ENCODE measurements around the gene LAMC2. TPM values are rescaled to one million over a fixed set of nuclear protein-coding genes. Genes with fewer than 3 reads are reported as not detected.

The LAMC2 gene
- total RNA-seq, 8 experiments from 2014 or later = 0.14 to 2.8 (median 0.56) TPM

DNA sequence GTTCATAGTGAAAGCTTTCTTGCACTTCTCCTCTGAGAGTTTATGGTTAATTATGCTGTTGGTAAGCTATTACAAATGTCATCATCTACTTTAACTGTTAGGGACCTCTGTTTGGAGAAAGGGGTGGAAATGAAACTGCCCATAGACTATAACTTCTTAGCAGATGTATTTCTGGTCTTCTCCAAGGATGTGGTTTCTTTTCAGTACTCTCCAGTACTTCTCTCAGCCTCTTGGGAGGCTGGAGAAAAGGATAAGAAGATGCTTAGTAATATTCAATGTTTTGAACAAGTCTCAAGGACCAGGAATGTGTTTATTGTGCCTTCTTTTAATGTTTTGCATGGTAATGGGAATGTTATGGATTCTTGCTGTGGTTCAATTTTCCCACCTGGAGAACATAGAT lies 60.4 kb downstream of the LAMC2 start:
- Histone ChIP-seq H3K27ac (no peak overlapping the region), H3K4me3 (no peak overlapping the region), H3K4me1 (replicated peaks in 1 of 2) (peaks cover 2 to 4% of the 10 kb centered on the region in 2 donors)
- no peak for ATAC-seq (replicated peaks in 6 of 8)
- in situ Hi-C loops (cut with MboI; ENCODE audit: low pct_unique_long_range_greater_than_20kb in 2 of 9, low sequenced_read_pairs in 9 of 9, unreplicated experiment in 9 of 9) = loop anchor here in 1 of 9 experiments (25.0 kb wide), 1 partner anchor 284 kb away; the partner anchor contains the start of gene SHCBP1L

DNA sequence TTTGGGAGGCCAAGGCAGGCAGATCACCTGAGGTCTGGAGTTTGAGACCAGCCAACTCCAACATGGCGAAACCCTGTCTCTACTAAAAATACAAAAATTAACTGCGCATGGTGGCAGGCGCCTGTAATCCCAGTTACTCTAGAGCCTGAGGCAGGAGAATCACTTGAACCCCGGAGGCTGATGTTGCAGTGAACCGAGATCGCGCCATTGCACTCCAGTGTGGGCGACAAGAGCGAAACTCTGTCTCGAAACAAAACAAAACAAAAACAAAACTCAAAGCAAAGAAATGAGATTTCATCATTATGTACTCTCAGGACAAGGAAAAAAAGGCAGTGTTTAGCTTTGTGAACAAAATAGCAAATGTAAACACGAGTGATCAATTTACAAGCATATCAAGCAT lies 61.0 kb downstream of the LAMC2 start:
- Histone ChIP-seq H3K4me1 (replicated peaks in 1 of 2) (peaks cover 2 to 4% of the 10 kb centered on the region in 2 donors), H3K4me3 (no peak overlapping the region), H3K27ac (no peak overlapping the region)
- in situ Hi-C loops (cut with MboI; ENCODE audit: low pct_unique_long_range_greater_than_20kb in 2 of 9, low sequenced_read_pairs in 9 of 9, unreplicated experiment in 9 of 9) = loop anchor here in 1 of 9 experiments (25.0 kb wide), 1 partner anchor 285 kb away; the partner anchor contains the start of gene SHCBP1L
- WGBS, 10 experiments = 64 to 100% (median 91%) methylated on average over 2 to 11 of the region's 11 CpGs
- ATAC-seq (replicated peaks in 6 of 8) = no peak

DNA sequence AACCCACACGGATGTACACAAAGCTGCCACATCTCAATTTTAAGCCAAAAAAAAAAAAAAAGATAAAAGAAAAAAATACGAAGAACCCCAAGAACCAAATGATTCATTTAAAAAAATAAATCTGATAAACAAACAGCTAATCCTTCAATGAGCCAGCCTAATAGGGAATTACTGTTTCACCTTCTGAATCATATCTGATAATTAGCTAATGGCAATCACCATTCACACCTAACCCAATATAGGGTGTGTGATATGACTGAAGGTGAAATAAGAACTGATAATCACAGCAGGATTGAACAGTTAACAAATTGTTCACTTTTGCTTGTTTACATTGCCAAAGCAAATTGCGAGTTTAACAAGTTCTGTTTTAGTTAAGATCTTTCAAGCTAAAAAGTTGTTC lies 61.4 kb downstream of the LAMC2 start:
- 79 to 100% (median 93%) methylated on average over 2 to 3 of the region's 3 CpGs for WGBS, 10 experiments

DNA sequence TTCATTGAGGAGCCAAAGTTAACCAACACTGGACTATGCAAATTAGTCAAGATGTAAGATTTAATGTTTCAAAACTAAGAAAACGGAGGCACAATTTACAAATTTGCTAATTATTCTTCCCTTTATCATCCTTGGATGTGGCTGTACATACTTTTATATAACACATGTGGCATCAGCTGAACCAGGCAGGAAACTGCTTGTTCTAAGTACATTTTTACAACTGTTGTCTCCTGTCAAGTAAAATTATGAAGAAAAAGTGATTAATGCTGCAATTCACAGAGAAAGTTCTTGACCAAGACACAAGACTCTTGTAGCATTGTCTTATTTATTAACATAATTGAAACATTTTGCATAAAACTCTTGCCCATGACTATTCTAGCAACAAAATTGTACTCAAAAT lies 61.9 kb downstream of the LAMC2 start:
- no peak for ATAC-seq (replicated peaks in 6 of 8)
- Histone ChIP-seq H3K4me3 (no peak overlapping the region), H3K4me1 (replicated peaks in 1 of 2) (peaks cover 2 to 4% of the 10 kb centered on the region in 2 donors), H3K27ac (no peak overlapping the region)
- in situ Hi-C loops (cut with MboI; ENCODE audit: low pct_unique_long_range_greater_than_20kb in 2 of 9, low sequenced_read_pairs in 9 of 9, unreplicated experiment in 9 of 9) = loop anchor here in 1 of 9 experiments (25.0 kb wide), 1 partner anchor 286 kb away; the partner anchor contains the start of gene SHCBP1L
- 50 to 100% (median 80%) methylated on average over 1 of the region's 1 CpG; no CpG with 5 or more reads in 1 of the 10 experiments for WGBS, 10 experiments

More for the DNA sequence above, 61.4 kb downstream of the LAMC2 start:
- in situ Hi-C loops (cut with MboI; ENCODE audit: low pct_unique_long_range_greater_than_20kb in 2 of 9, low sequenced_read_pairs in 9 of 9, unreplicated experiment in 9 of 9) = loop anchor here in 1 of 9 experiments (25.0 kb wide), 1 partner anchor 285 kb away; the partner anchor contains the start of gene SHCBP1L
- no peak for ATAC-seq (replicated peaks in 6 of 8)
- Histone ChIP-seq H3K4me3 (no peak overlapping the region), H3K27ac (no peak overlapping the region), H3K4me1 (replicated peaks in 1 of 2) (peaks cover 2 to 4% of the 10 kb centered on the region in 2 donors)

DNA sequence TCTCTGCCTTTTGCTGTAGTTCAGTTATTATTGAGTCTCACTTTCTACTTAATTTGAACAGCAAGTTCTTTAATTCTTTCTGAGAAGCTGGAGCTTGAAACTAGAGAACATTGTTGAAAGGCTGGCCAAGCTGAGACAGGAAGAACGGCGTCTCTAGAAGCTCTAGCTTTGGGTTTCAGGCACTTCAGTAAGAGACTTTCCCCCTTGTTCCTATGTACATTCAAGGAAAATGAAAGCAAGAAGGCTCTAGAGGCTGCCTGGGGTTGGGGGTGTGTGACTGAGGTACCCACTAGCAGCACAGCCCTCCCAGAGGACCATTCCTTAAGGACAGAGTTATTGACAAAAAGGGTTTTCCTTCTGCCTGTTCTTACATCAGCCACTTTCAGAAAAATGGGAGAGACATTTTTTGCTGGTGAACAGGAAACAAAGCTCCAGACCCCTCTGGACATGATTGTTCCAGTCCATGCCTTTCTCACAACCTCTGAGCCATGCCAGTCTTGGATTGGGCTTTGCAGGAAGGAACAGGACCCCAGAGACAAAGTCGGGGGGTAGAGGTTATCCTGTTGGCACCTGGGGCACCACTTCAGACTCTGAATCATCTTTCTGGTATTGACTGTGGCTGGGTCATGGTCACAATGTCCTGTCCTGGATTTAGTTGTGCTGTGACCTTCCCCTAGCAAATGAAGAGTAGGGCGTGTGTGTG lies 63.1 kb downstream of the LAMC2 start:
- Histone ChIP-seq H3K4me1 (replicated peaks in 1 of 2) (peaks cover 2 to 4% of the 10 kb centered on the region in 2 donors), H3K4me3 (no peak overlapping the region), H3K27ac (no peak overlapping the region)
- WGBS, 10 experiments = 50 to 100% (median 97%) methylated on average over 1 to 3 of the region's 4 CpGs; no CpG with 5 or more reads in 4 of the 10 experiments
- in situ Hi-C loops (cut with MboI; ENCODE audit: low pct_unique_long_range_greater_than_20kb in 2 of 9, low sequenced_read_pairs in 9 of 9, unreplicated experiment in 9 of 9) = loop anchor here in 1 of 9 experiments (25.0 kb wide), 1 partner anchor 287 kb away; the partner anchor contains the start of gene SHCBP1L
- ATAC-seq (replicated peaks in 6 of 8) = no peak

DNA sequence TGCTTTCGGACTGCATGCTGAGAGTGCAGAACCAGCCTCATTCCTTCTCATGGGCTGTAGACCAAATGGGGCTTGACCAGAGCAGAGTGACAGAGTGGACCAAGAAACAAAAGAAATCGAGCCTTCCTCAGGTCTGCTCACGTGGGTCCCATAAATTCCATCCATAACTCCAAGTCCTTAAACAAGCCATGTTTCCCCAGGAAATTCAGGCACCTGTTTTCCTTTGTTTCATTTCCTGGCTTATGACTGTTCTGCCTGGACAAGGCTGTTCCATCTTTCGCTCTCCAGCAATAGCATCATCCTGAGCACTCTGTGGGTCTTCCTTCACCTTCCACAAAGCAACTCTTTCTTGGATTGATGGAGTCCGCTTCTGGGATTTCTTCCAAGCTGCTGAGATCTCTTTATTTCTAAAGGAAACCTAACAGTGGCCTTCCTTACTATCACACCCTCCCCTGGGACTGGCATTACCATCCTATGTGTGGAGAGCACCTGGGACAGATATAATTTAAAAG lies 63.9 kb downstream of the LAMC2 start:
- in situ Hi-C loops (cut with MboI; ENCODE audit: low pct_unique_long_range_greater_than_20kb in 2 of 9, low sequenced_read_pairs in 9 of 9, unreplicated experiment in 9 of 9) = loop anchor here in 1 of 9 experiments (25.0 kb wide), 1 partner anchor 288 kb away; the partner anchor contains the start of gene SHCBP1L
- Histone ChIP-seq H3K4me3 (no peak overlapping the region), H3K4me1 (replicated peaks in 1 of 2) (peaks cover 2 to 4% of the 10 kb centered on the region in 2 donors), H3K27ac (no peak overlapping the region)
- 67 to 100% (median 92%) methylated on average over 1 to 5 of the region's 5 CpGs for WGBS, 10 experiments
- ATAC-seq (replicated peaks in 6 of 8) = no peak

DNA sequence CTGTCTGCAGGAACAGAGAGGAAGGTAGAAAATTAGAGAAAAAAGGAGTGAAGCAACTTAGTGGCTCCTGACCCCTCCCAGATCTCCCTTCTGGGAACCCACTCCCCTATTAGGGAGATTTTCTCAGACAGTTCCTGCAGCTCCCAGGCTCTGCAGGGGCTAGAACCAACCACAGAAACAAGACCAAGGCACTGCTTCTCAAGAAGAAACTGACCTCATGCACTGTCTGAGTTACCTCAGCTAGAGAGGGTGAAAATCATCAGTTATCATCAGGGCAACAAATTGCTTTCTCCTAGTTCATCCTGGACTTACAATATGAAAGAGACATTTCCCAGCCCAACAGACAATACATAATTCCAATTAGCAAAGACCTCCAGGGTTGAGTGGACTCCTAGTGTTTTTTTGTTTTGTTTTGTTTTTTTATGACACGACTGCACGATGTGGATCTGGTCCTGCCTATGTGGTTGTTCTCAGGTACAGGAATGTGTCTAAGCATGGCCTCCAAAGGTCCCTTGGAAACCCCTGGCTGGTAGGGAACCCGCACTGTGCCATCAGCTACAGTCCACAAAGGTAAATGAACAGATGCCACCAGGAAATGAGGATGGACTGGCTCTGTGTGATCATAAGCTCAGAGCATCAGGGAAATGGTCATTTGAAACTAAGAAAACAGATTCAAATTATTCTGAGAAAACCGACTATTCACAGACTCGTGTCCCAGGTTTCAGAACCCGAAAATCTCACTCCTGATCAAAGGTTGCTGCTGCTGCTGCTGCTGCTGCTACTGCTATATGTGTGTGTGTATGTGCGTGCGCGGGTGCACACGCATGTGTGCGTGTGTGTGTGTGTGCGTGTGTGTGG lies 65.3 kb downstream of the LAMC2 start:
- ATAC-seq (replicated peaks in 6 of 8) = no peak
- Histone ChIP-seq H3K4me3 (no peak overlapping the region), H3K4me1 (replicated peaks in 1 of 2) (no peaks in the 10 kb centered on the region), H3K27ac (no peak overlapping the region)
- in situ Hi-C loops (cut with MboI; ENCODE audit: low pct_unique_long_range_greater_than_20kb in 2 of 9, low sequenced_read_pairs in 9 of 9, unreplicated experiment in 9 of 9) = no loop called here
- WGBS, 10 experiments = 76 to 100% (median 93%) methylated on average over 2 to 12 of the region's 12 CpGs; no CpG with 5 or more reads in 1 of the 10 experiments

DNA sequence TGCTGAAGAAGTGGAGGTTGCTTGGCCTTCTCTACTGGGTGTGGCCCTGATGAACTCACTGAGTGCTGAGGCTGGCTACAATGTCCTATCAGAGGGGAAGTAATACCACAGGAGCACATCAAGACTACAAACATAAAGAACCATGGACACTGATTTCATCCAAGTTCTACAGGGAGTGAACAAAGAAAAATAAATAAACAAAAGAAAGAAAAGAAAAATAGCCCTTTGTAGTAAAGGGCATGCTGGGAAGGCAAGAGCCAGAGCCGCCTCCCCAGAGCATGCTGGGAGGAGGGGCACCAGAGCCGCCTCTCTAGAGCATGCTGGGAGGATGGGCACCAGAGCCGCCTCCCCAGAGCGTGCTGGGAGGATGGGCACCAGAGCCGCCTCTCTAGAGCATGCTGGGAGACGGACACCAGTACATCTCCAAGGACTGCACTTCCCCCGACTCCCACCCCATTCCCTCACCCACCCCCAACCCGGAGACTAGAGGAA lies 65.9 kb downstream of the LAMC2 start:
- ATAC-seq (replicated peaks in 6 of 8) = no peak

DNA sequence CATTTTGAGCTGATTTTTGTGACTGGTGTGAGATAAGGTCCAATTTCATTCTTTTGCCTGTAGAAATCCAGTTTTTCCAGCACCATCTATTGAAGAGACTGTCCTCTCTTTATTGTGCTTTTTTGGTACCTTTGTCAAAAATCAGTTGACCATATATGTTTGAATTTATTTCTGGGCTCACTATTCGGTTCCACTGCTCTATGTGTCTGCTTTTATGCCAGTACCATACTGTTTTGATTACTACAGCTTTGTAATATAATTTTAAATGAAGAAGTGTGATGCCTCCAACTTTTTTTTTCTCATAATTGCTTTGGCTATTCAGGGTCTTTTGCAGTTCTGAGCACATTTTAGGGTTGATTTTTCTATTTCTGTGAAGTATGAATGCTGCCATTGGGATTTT lies 69.0 kb downstream of the LAMC2 start:
- ATAC-seq (replicated peaks in 6 of 8) = no peak
- in situ Hi-C loops (cut with MboI; ENCODE audit: low pct_unique_long_range_greater_than_20kb in 2 of 9, low sequenced_read_pairs in 9 of 9, unreplicated experiment in 9 of 9) = no loop called here
- Histone ChIP-seq H3K27ac (no peak overlapping the region), H3K4me1 (replicated peaks in 1 of 2) (no peaks in the 10 kb centered on the region), H3K4me3 (no peak overlapping the region)
- WGBS, 10 experiments = 60 to 100% (median 78%) methylated on average over 1 of the region's 1 CpG

More for the DNA sequence above, 65.9 kb downstream of the LAMC2 start:
- no peaks in the 10 kb centered on the region for H3K4me1 ChIP-seq (replicated peaks in 1 of 2)
- WGBS, 10 experiments = 69 to 100% (median 91%) methylated on average over 1 to 6 of the region's 8 CpGs; no CpG with 5 or more reads in 3 of the 10 experiments
- in situ Hi-C loops (cut with MboI; ENCODE audit: low pct_unique_long_range_greater_than_20kb in 2 of 9, low sequenced_read_pairs in 9 of 9, unreplicated experiment in 9 of 9) = no loop called here
- no peak overlapping the region for H3K27ac ChIP-seq
- no peak overlapping the region for H3K4me3 ChIP-seq

DNA sequence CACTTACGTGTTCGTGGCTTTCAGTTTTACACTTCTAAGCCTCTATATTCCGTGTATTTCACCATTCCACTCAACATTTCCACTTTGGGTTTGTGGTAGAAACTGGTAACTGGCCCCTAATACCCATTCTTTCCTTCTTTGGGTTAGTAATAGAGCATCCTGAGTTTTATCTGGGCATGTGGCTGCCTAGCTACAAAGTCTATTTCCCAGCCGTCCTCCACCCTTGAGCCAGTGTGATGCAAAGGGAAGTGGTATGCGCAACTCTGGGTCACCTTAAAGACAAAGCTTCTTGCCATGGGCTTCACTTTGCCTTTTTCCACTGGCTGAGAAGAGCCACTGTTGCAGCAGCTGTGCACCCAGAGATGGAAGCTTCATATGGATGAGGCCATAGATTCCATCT lies 73.9 kb downstream of the LAMC2 start:
- H3K4me1 ChIP-seq (replicated peaks in 1 of 2) = no peaks in the 10 kb centered on the region
- H3K4me3 ChIP-seq = no peak overlapping the region
- WGBS, 10 experiments = 40 to 100% (median 74%) methylated on average over 1 to 5 of the region's 5 CpGs; no CpG with 5 or more reads in 2 of the 10 experiments
- ATAC-seq (replicated peaks in 6 of 8) = peak in 3 of 8 experiments; percentile 56 to 91 (median 81)
- in situ Hi-C loops (cut with MboI; ENCODE audit: low pct_unique_long_range_greater_than_20kb in 2 of 9, low sequenced_read_pairs in 9 of 9, unreplicated experiment in 9 of 9) = no loop called here
- H3K27ac ChIP-seq = no peak overlapping the region

DNA sequence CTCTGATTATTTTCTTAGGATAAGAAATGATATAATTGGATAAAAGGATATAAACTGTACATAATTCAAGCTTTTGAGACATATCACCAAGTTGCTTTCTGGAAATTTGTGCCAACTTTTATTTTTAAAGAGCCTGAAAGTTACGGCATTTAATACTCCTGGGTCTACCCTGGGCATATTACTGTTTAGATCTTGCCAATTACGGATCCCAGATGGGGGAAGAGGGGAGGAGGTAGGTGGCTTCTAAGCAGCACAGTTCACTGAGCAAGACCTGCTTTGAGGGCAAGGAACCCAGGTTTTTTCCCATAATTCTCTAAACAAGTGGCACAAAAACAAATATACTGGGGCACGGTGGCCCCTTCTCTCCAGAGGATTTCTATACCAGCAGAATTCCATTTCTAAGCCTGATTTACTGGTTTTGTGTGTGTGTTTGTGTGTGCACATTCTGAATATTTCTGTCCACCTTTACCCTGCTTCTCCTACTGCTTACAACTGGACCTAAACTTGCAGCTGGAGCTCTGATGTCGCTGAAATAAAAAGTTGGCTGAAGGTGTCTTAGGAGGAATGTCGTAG lies 76.7 kb downstream of the LAMC2 start:
- no peaks in the 10 kb centered on the region for H3K4me1 ChIP-seq (replicated peaks in 1 of 2)
- no peak for ATAC-seq (replicated peaks in 6 of 8)
- in situ Hi-C loops (cut with MboI; ENCODE audit: low pct_unique_long_range_greater_than_20kb in 2 of 9, low sequenced_read_pairs in 9 of 9, unreplicated experiment in 9 of 9) = no loop called here
- H3K4me3 ChIP-seq = no peak overlapping the region
- no peak overlapping the region for H3K27ac ChIP-seq
- 64 to 90% (median 77%) methylated on average over 2 to 5 of the region's 5 CpGs; no CpG with 5 or more reads in 1 of the 10 experiments for WGBS, 10 experiments

DNA sequence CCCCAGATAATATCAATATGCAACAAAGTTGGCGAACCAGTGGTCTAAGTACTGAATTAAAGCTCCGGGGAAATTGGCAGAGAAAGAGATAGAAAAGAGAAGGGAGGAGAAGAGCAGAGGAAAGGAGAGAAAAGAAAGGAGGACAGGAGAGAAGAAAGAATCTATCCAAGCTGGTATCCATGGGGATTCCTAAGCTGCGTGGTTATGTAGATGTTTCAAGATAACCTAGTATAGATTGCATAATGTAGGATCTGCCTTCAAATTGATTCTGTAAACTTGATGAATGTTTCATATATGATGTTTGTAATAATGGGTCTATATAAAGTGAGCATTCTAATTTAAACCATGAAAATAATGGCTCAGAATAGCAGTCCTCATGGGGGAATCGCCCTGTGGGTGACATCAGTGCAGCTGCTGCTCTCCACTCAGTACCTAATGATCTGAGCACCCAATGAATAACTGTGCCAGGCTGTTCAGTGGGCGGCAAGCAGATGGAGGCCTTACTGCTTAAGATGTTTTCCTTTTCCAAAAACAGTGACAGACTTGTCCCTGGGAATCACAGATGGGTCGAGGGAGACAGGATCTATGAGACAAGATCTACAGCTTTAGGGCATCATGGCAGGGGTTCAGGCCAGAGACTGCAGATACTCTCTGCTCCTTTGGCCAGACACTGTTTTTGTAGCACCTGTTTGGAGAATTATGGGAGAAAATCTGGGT lies 78.0 kb downstream of the LAMC2 start:
- no peak for ATAC-seq (replicated peaks in 6 of 8)
- no peak overlapping the region for H3K4me3 ChIP-seq
- no peak overlapping the region for H3K27ac ChIP-seq
- no peaks in the 10 kb centered on the region for H3K4me1 ChIP-seq (replicated peaks in 1 of 2)
- WGBS, 10 experiments = 50 to 100% (median 79%) methylated on average over 1 to 6 of the region's 6 CpGs
- in situ Hi-C loops (cut with MboI; ENCODE audit: low pct_unique_long_range_greater_than_20kb in 2 of 9, low sequenced_read_pairs in 9 of 9, unreplicated experiment in 9 of 9) = no loop called here

All from motor neuron (in vitro differentiated cells).